Endothelial cell of umbilical vein (primary cell): ENCODE data around the gene BGN. TPM values are rescaled to one million over a fixed set of nuclear protein-coding genes. Genes with fewer than 3 reads are reported as not detected.

ENCODE experiments used
- BruUV-seq: library from RNA; stranded (reverse); fragments of 400-500 nt; replicated peaks from 2 replicates; lab custom pipeline; 2021; lab: Mats Ljungman, UMichigan
- CTCF ChIA-PET: fragments of 300-600, 350-600 bp; sonication (Branson Sonifier 250); formaldehyde crosslinking; loops from one replicate; lab custom pipeline; 2021; ENCODE audit warnings: antibody characterized with exemption, inconsistent platforms; lab: Charles Lee
- POLR2A ChIA-PET: fragments of 300-600, 350-600 bp; sonication (Branson Sonifier 250); formaldehyde crosslinking; loops from one replicate; lab custom pipeline; 2021; ENCODE audit warnings: antibody characterized with exemption, inconsistent platforms; lab: Charles Lee
- DNase-seq: peaks from one replicate; pipeline ENCODE4 v3.0.0-alpha.2; 2011; ENCODE audit warnings: low read depth, low spot score
- FAIRE-seq: peaks from 2 replicates; lab custom pipeline; 2011; peaks lifted over from hg19 to GRCh38; lab: Jason Lieb, UNC
- H2AFZ ChIP-seq: 2 replicates; pipeline ENCODE4 v1.6.0; 2012; ENCODE audit warnings: low read depth, low read length, control low read depth, inconsistent platforms
- H3K27ac ChIP-seq: 2 replicates; pipeline ENCODE4 v1.5.1; 2011; ENCODE audit warnings: low read depth, mild to moderate bottlenecking, control low read depth, low read length, moderate library complexity; ENCODE audit not compliant: insufficient read depth
- H3K27me3 ChIP-seq, 2 experiments: 2 replicates each; pipeline versions ENCODE4 v1.6.0 to v1.6.1; 2011; ENCODE audit warnings: low read length in 2 of 2, mixed read lengths in 1 of 2; ENCODE audit not compliant: control insufficient read depth in 2 of 2, insufficient read depth in 2 of 2
- H3K36me3 ChIP-seq, 2 experiments: 2 replicates in 1 of 2; 3 replicates in 1 of 2; pipeline ENCODE4 v1.5.1; 2011; ENCODE audit warnings: low read length in 2 of 2, mild to moderate bottlenecking in 1 of 2, moderate library complexity in 1 of 2; ENCODE audit not compliant: control insufficient read depth in 2 of 2, insufficient read depth in 2 of 2; ENCODE audit errors: extremely low read depth in 1 of 2
- H3K4me1 ChIP-seq: 3 replicates; pipeline ENCODE4 v1.5.1; 2011; ENCODE audit warnings: mild to moderate bottlenecking, low read length; ENCODE audit not compliant: control insufficient read depth, insufficient read depth; ENCODE audit errors: extremely low read depth
- H3K4me2 ChIP-seq: 2 replicates; pipeline ENCODE4 v1.6.1; 2011; ENCODE audit warnings: low read length, control low read depth, mixed read lengths; ENCODE audit not compliant: insufficient read depth
- H3K4me3 ChIP-seq, 3 experiments: fragments of 200-600 bp in 1 of 3; sonication (generic), shearing (Covaris generic) in 1 of 3; replicated peaks in 1 of 3; 2 replicates each; pipeline ENCODE4 v1.5.1; 2011 to 2016; ENCODE audit warnings: control low read depth in 3 of 3, low read length in 3 of 3, mild to moderate bottlenecking in 2 of 3, inconsistent platforms in 1 of 3, low read depth in 1 of 3, moderate library complexity in 1 of 3; ENCODE audit not compliant: insufficient read depth in 1 of 3
- H3K79me2 ChIP-seq: 2 replicates; pipeline ENCODE4 v1.6.0; 2012; ENCODE audit warnings: low read length, inconsistent platforms; ENCODE audit not compliant: control insufficient read depth, insufficient read depth
- H3K9ac ChIP-seq: replicated peaks from 2 replicates; pipeline ENCODE3; 2011; ENCODE audit warnings: low read length, control low read depth; ENCODE audit not compliant: insufficient read depth; ENCODE audit errors: extremely low read depth
- H3K9me1 ChIP-seq: replicated peaks from 3 replicates; pipeline ENCODE4 v1.6.0; 2011; ENCODE audit warnings: mild to moderate bottlenecking, low read length; ENCODE audit not compliant: control insufficient read depth, insufficient read depth; ENCODE audit errors: extremely low read depth
- H3K9me3 ChIP-seq: replicated peaks from 2 replicates; pipeline ENCODE4 v1.5.1; 2012; ENCODE audit warnings: low read length, inconsistent platforms; ENCODE audit not compliant: control insufficient read depth, insufficient read depth
- H4K20me1 ChIP-seq: replicated peaks from 2 replicates; pipeline ENCODE3; 2011; ENCODE audit warnings: mild to moderate bottlenecking, low read length; ENCODE audit not compliant: control insufficient read depth, insufficient read depth; ENCODE audit errors: extremely low read depth
- CTCF ChIP-seq, 2 donors: IDR thresholded peaks; 1 replicate in 1 of 2; 2 replicates in 1 of 2; pipeline ENCODE4 v1.5.1; 2011; ENCODE audit warnings: low read length in 2 of 2, mild to moderate bottlenecking in 2 of 2, moderate library complexity in 2 of 2, control low read depth in 1 of 2, inconsistent platforms in 1 of 2, low read depth in 1 of 2; ENCODE audit not compliant: insufficient read depth in 1 of 2; ENCODE audit errors: extremely low read depth in 1 of 2
- EZH2 ChIP-seq: IDR thresholded peaks from 2 replicates; pipeline ENCODE4 v1.6.1; 2012; ENCODE audit warnings: borderline replicate concordance, low read depth, mild to moderate bottlenecking, moderate library complexity, low read length, inconsistent platforms; ENCODE audit not compliant: severe bottlenecking
- FOS ChIP-seq: IDR thresholded peaks from 2 replicates; pipeline ENCODE4 v1.6.1; 2011; ENCODE audit warnings: mild to moderate bottlenecking, low read length, moderate library complexity, borderline replicate concordance; ENCODE audit not compliant: insufficient read depth
- GATA2 ChIP-seq: IDR thresholded peaks from 2 replicates; pipeline ENCODE4 v1.7.0; 2011; ENCODE audit warnings: low read depth, mild to moderate bottlenecking, moderate library complexity, mixed read lengths, low read length; ENCODE audit not compliant: insufficient read length, insufficient read depth
- JUN ChIP-seq: IDR thresholded peaks from 2 replicates; pipeline ENCODE4 v1.6.1; 2011; ENCODE audit warnings: borderline replicate concordance, low read depth; ENCODE audit not compliant: insufficient read length, insufficient read depth
- MAX ChIP-seq: IDR thresholded peaks from 2 replicates; pipeline ENCODE4 v1.6.1; 2011; ENCODE audit not compliant: insufficient read depth, insufficient read length
- MYC ChIP-seq: IDR thresholded peaks from one replicate; pipeline ENCODE4 v1.6.1; 2011; ENCODE audit warnings: mild to moderate bottlenecking, low read depth, low read length
- POLR2A ChIP-seq: IDR thresholded peaks from 2 replicates; pipeline ENCODE4 v1.6.1; 2012; ENCODE audit warnings: low read depth, mild to moderate bottlenecking, control low read depth, low read length
- POLR2AphosphoS5 ChIP-seq: IDR thresholded peaks from 2 replicates; pipeline ENCODE4 v1.6.1; 2012; ENCODE audit warnings: low read depth, mild to moderate bottlenecking, control low read depth, low read length, moderate library complexity; ENCODE audit not compliant: insufficient read depth
- dilution Hi-C: fragments of 300-500 bp; cut with MboI; formaldehyde crosslinking; loops from one replicate; pipeline ENCODE4 v1.15.0; 2019; ENCODE audit warnings: low sequenced_read_pairs; ENCODE audit not compliant: extremely low pct_ligation_motif_present
- intact Hi-C: fragments of 100-400 bp; cut with micrococcal nuclease; formaldehyde crosslinking; loops from one replicate; pipeline ENCODE4 v1.10.0; 2022
- polyA plus RNA-seq, 4 experiments: library from polyadenylated mRNA; depleted of rRNA in 3 of 4; stranded (reverse) in 3 of 4; unstranded in 1 of 4; fragments of >200 nt; gene quantifications; 2 replicates each; pipeline versions ENCODE4 v1.2.1 to v1.2.3, GENCODE V29; 2011 to 2012; ENCODE audit warnings: missing spikeins in 1 of 4
- total RNA-seq: library from RNA; stranded (reverse); gene quantifications from 2 replicates; pipeline ENCODE4 v1.2.3, GENCODE V29; 2021

The BGN gene
- total and polyA plus RNA-seq, 2 donors (not counting 3 experiments of a cell fraction or from before 2014, with no cell fraction given), result 479 to 879 TPM

GRCh38 chrX:153477364-153477857 lies 17.4 kb upstream of the BGN start:
- H3K4me3 ChIP-seq, result no peak overlapping the region
- peak overlapping the region; percentile 51 for H3K9ac ChIP-seq
- no peak overlapping the region for H2AFZ ChIP-seq

GRCh38 chrX:153477901-153478300 lies 16.9 kb upstream of the BGN start:
- FAIRE-seq (peak; percentile 38), DNase-seq (no peak)
- Histone ChIP-seq H3K9ac (no peak overlapping the region), H2AFZ (no peak overlapping the region), H3K4me3 (no peak overlapping the region), H3K4me1 (peaks cover 28% of the 10 kb centered on the region), H3K9me3 (no peaks in the 10 kb centered on the region), H3K27ac (peak overlapping the region; percentile 73), H3K4me2 (no peak overlapping the region), H3K9me1 (no peaks in the 10 kb centered on the region), H3K36me3 (no peaks in the 10 kb centered on the region), H3K27me3 (no peaks in the 10 kb centered on the region), H4K20me1 (no peaks in the 10 kb centered on the region), H3K79me2 (no peaks in the 10 kb centered on the region)
- intact Hi-C loops, result loop anchor here (1.0 kb wide), 1 partner anchor 10 kb away; no protein-coding TSS in a partner anchor
- TF ChIP-seq MYC, result no peak
- no peak for TF ChIP-seq POLR2AphosphoS5
- no peak for TF ChIP-seq MAX
- no peak for TF ChIP-seq JUN
- no peak for TF ChIP-seq POLR2A
- TF ChIP-seq GATA2, result no peak
- no peak for TF ChIP-seq FOS
- no peak for TF ChIP-seq CTCF (IDR thresholded peaks at IDR 0.05; ENCODE audit: extremely low read depth in 1 of 2, insufficient read depth in 1 of 2, low read depth in 1 of 2, low read length in 2 of 2)
- TF ChIP-seq EZH2, result no peak
- ChIA-PET CTCF (interaction anchor here (1.5 to 2.3 kb wide), 3 partner anchors 10 to 17 kb away, joined by 7 to 10 read pairs (median 7); partner anchors contain the start of gene BGN), POLR2A (no interaction called here)
- dilution Hi-C loops, result no loop called here
- no TSS peak for BruUV-seq

More at GRCh38 chrX:153477364-153477857, 17.4 kb upstream of the BGN start:
- peak; percentile 35 for FAIRE-seq
- no peak for DNase-seq
- dilution Hi-C loops, result no loop called here
- Histone ChIP-seq H3K4me1 (peaks cover 28% of the 10 kb centered on the region), H3K79me2 (no peaks in the 10 kb centered on the region), H3K36me3 (no peaks in the 10 kb centered on the region), H4K20me1 (no peaks in the 10 kb centered on the region), H3K4me2 (no peak overlapping the region), H3K9me1 (no peaks in the 10 kb centered on the region), H3K9me3 (no peaks in the 10 kb centered on the region), H3K27ac (peak overlapping the region; percentile 73), H3K27me3 (no peaks in the 10 kb centered on the region)
- TF ChIP-seq MYC (no peak), GATA2 (no peak), POLR2AphosphoS5 (no peak), FOS (no peak)
- ChIA-PET CTCF (interaction anchor here (1.1 to 2.3 kb wide), 7 partner anchors 8 to 30 kb away, joined by 3 to 11 read pairs (median 7); partner anchors contain the start of gene BGN), POLR2A (interaction anchor here (1.2 to 1.6 kb wide), 2 partner anchors 14 to 17 kb away, joined by 4 to 6 read pairs; partner anchors contain the start of gene BGN)
- intact Hi-C loops, result loop anchor here (1.0 kb wide), 1 partner anchor 11 kb away; no protein-coding TSS in a partner anchor
- no TSS peak for BruUV-seq
